H1 (cell line): ENCODE data around the gene HOXD12. TPM values are rescaled to one million over a fixed set of nuclear protein-coding genes. Genes with fewer than 3 reads are reported as not detected.

Experiments used
- CTBP2 ChIP-seq: IDR thresholded peaks from 2 replicates; pipeline ENCODE4 v1.7.0; 2011; ENCODE audit warnings: borderline replicate concordance, mild to moderate bottlenecking, moderate library complexity, mixed read lengths, low read length; ENCODE audit not compliant: insufficient read depth, insufficient read length
- EZH2 ChIP-seq: fragments of 200-600 bp; sonication (generic); IDR thresholded peaks from 2 replicates; pipeline ENCODE4 v1.7.1; 2012; ENCODE audit warnings: low read depth, mild to moderate bottlenecking, moderate library complexity, low read length, inconsistent platforms; ENCODE audit not compliant: severe bottlenecking
- FOSL1 ChIP-seq: IDR thresholded peaks from 2 replicates; pipeline ENCODE4 v1.6.1; 2011; ENCODE audit warnings: mild to moderate bottlenecking, low read depth, low read length, moderate library complexity; ENCODE audit not compliant: insufficient read depth
- GABPA ChIP-seq: IDR thresholded peaks from 2 replicates; pipeline ENCODE4 v1.6.1; 2011; ENCODE audit warnings: mild to moderate bottlenecking, low read length, moderate library complexity, borderline replicate concordance; ENCODE audit not compliant: insufficient read depth
- POLR2A ChIP-seq, 2 experiments: IDR thresholded peaks; 1 replicate in 1 of 2; 2 replicates in 1 of 2; pipeline ENCODE4 v1.6.1; 2011; ENCODE audit warnings: low read depth in 2 of 2, low read length in 2 of 2, mild to moderate bottlenecking in 2 of 2; ENCODE audit errors: control extremely low read depth in 1 of 2
- polyA plus RNA-seq, 7 experiments: library from polyadenylated mRNA; depleted of rRNA in 3 of 7; stranded (reverse) in 5 of 7; unstranded in 2 of 7; fragments of >200 nt in 5 of 7; fragments of 200-250 nt in 2 of 7; gene quantifications; 1 replicate in 5 of 7; 2 replicates in 1 of 7; 4 replicates in 1 of 7; pipeline versions ENCODE4 v1.2.1 to v1.2.3, GENCODE V29; 2011 to 2013; ENCODE audit warnings: missing spikeins in 2 of 7, mixed read lengths in 2 of 7
- total RNA-seq: library from RNA; stranded (reverse); fragmentation: NEBNext Ultra II Directional; extraction: Animal tissue kit (Norgen Biotek cat#: 25700); gene quantifications from 2 replicates; pipeline ENCODE4 v1.2.1, GENCODE V29; 2021
- TF ChIP-seq, protein P1 (sequence below): fragments of 300-600 bp; sonication (generic); IDR thresholded peaks from 2 replicates; pipeline ENCODE4 v1.7.1; 2012; ENCODE audit warnings: low read length, moderate library complexity, mild to moderate bottlenecking, inconsistent platforms; ENCODE audit not compliant: insufficient replicate concordance
- TF ChIP-seq, protein P2 (sequence below), 3 experiments: IDR thresholded peaks; 1 replicate in 2 of 3; 2 replicates in 1 of 3; pipeline versions ENCODE4 v1.5.1 to v1.6.1; 2011; ENCODE audit warnings: low read length in 3 of 3, mild to moderate bottlenecking in 3 of 3, inconsistent platforms in 2 of 3, low read depth in 1 of 3, moderate library complexity in 1 of 3; ENCODE audit not compliant: insufficient read depth in 1 of 3; ENCODE audit errors: control extremely low read depth in 1 of 3

The HOXD12 gene
- total and polyA plus RNA-seq, 2 of the 8 experiments (the other 6 are each of a cell fraction or from before 2014, with no cell fraction given) = not detected

DNA sequence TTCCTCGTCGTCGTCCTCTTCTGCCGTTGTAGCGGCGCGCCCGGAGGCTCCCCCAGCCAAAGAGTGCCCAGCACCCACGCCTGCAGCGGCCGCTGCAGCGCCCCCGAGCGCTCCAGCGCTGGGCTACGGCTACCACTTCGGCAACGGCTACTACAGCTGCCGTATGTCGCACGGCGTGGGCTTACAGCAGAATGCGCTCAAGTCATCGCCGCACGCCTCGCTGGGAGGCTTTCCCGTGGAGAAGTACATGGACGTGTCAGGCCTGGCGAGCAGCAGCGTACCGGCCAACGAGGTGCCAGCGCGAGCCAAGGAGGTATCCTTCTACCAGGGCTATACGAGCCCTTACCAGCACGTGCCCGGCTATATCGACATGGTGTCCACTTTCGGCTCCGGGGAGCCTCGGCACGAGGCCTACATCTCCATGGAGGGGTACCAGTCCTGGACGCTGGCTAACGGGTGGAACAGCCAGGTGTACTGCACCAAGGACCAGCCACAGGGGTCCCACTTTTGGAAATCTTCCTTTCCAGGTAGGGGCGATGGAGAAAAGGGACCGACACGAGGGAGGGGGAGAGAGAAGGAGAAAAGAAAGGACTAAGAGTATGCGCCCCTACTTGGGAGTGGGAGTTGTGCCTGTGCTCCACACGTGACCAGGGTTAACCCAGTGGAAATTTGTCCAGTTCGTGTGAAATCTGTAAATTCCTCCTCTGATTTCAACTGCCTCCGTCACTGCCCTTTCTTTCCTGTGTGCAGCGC, 6.3 kb upstream of the HOXD12 start (continued):
- TF ChIP-seq, protein P1, sequence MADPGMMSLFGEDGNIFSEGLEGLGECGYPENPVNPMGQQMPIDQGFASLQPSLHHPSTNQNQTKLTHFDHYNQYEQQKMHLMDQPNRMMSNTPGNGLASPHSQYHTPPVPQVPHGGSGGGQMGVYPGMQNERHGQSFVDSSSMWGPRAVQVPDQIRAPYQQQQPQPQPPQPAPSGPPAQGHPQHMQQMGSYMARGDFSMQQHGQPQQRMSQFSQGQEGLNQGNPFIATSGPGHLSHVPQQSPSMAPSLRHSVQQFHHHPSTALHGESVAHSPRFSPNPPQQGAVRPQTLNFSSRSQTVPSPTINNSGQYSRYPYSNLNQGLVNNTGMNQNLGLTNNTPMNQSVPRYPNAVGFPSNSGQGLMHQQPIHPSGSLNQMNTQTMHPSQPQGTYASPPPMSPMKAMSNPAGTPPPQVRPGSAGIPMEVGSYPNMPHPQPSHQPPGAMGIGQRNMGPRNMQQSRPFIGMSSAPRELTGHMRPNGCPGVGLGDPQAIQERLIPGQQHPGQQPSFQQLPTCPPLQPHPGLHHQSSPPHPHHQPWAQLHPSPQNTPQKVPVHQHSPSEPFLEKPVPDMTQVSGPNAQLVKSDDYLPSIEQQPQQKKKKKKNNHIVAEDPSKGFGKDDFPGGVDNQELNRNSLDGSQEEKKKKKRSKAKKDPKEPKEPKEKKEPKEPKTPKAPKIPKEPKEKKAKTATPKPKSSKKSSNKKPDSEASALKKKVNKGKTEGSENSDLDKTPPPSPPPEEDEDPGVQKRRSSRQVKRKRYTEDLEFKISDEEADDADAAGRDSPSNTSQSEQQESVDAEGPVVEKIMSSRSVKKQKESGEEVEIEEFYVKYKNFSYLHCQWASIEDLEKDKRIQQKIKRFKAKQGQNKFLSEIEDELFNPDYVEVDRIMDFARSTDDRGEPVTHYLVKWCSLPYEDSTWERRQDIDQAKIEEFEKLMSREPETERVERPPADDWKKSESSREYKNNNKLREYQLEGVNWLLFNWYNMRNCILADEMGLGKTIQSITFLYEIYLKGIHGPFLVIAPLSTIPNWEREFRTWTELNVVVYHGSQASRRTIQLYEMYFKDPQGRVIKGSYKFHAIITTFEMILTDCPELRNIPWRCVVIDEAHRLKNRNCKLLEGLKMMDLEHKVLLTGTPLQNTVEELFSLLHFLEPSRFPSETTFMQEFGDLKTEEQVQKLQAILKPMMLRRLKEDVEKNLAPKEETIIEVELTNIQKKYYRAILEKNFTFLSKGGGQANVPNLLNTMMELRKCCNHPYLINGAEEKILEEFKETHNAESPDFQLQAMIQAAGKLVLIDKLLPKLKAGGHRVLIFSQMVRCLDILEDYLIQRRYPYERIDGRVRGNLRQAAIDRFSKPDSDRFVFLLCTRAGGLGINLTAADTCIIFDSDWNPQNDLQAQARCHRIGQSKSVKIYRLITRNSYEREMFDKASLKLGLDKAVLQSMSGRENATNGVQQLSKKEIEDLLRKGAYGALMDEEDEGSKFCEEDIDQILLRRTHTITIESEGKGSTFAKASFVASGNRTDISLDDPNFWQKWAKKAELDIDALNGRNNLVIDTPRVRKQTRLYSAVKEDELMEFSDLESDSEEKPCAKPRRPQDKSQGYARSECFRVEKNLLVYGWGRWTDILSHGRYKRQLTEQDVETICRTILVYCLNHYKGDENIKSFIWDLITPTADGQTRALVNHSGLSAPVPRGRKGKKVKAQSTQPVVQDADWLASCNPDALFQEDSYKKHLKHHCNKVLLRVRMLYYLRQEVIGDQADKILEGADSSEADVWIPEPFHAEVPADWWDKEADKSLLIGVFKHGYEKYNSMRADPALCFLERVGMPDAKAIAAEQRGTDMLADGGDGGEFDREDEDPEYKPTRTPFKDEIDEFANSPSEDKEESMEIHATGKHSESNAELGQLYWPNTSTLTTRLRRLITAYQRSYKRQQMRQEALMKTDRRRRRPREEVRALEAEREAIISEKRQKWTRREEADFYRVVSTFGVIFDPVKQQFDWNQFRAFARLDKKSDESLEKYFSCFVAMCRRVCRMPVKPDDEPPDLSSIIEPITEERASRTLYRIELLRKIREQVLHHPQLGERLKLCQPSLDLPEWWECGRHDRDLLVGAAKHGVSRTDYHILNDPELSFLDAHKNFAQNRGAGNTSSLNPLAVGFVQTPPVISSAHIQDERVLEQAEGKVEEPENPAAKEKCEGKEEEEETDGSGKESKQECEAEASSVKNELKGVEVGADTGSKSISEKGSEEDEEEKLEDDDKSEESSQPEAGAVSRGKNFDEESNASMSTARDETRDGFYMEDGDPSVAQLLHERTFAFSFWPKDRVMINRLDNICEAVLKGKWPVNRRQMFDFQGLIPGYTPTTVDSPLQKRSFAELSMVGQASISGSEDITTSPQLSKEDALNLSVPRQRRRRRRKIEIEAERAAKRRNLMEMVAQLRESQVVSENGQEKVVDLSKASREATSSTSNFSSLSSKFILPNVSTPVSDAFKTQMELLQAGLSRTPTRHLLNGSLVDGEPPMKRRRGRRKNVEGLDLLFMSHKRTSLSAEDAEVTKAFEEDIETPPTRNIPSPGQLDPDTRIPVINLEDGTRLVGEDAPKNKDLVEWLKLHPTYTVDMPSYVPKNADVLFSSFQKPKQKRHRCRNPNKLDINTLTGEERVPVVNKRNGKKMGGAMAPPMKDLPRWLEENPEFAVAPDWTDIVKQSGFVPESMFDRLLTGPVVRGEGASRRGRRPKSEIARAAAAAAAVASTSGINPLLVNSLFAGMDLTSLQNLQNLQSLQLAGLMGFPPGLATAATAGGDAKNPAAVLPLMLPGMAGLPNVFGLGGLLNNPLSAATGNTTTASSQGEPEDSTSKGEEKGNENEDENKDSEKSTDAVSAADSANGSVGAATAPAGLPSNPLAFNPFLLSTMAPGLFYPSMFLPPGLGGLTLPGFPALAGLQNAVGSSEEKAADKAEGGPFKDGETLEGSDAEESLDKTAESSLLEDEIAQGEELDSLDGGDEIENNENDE = no peak
- TF ChIP-seq CTBP2 (peak; percentile 10), FOSL1 (no peak), GABPA (no peak), EZH2 (peak; percentile 95), POLR2A (IDR thresholded peaks at IDR 0.05; ENCODE audit: control extremely low read depth in 1 of 2, low read depth in 2 of 2, low read length in 2 of 2) (no peak)
- TF ChIP-seq, protein P2, sequence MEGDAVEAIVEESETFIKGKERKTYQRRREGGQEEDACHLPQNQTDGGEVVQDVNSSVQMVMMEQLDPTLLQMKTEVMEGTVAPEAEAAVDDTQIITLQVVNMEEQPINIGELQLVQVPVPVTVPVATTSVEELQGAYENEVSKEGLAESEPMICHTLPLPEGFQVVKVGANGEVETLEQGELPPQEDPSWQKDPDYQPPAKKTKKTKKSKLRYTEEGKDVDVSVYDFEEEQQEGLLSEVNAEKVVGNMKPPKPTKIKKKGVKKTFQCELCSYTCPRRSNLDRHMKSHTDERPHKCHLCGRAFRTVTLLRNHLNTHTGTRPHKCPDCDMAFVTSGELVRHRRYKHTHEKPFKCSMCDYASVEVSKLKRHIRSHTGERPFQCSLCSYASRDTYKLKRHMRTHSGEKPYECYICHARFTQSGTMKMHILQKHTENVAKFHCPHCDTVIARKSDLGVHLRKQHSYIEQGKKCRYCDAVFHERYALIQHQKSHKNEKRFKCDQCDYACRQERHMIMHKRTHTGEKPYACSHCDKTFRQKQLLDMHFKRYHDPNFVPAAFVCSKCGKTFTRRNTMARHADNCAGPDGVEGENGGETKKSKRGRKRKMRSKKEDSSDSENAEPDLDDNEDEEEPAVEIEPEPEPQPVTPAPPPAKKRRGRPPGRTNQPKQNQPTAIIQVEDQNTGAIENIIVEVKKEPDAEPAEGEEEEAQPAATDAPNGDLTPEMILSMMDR (IDR thresholded peaks at IDR 0.05; ENCODE audit: control extremely low read depth in 1 of 3, insufficient read depth in 1 of 3, low read depth in 1 of 3, low read length in 3 of 3) = peak in 1 of 3 experiments; percentile 11; a peak in 1 of 4 replicates
